ENCODE results near the gene SMARCA2. TPM values are rescaled to one million over a fixed set of nuclear protein-coding genes. Genes with fewer than 3 reads are reported as not detected.
"Not testable (repeated sequence)": the region's sequence is repeated elsewhere in the genome, so short reads cannot be mapped to it uniquely, and the experiment has no call there.

Gene SMARCA2
- total RNA-seq, 2 experiments from 2014 or later, result 207 to 224 TPM

DNA sequence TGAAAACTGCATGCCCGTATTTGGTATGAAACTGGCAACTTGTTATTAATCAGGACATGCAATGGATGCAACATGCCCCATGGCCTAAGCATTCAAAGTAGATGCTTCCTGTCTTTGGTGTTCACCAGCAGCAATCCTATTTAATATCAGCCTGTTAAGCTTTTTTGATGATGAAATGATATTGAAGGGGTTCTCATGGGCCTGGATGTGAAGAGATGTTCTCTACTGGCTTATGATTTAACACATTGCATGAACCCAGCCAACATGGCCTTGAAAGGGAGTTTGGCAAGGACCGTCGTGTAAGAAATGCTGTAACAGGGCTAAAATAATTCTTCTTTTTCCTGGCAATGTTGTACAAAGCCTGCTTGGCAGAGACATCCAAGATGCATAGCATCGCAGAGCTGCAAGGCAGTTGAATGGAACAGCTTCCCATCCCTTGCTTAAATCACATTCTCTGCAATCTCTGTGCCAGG lies 111.2 kb downstream of the SMARCA2 start:
- peaks cover 73% of the 10 kb centered on the region for H3K36me3 Mint-ChIP-seq (ENCODE audit: low read depth)
- DNase-seq, result no peak

DNA sequence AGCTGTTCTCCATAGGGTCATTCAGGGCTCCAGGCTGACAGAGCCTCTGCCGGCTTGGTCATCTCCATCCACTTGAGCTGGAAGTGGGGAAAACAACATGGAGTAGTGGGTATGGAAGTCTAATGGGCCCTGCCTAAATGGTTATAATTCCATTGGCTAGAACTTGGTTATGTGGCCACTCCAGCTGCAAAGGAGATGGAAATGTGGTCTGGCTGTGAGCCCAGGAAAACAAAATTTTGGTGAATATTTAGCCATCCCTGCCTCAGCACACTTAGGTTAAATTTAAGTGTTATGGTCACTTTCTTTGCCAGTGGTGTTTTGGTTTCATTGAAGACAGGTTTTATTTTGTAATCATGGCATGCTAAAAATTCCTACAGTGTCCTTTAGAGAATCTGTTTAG lies 112.3 kb downstream of the SMARCA2 start:
- POLR2A ChIA-PET, result interaction anchor here (2.1 kb wide), 1 partner anchor 11 kb away, joined by 6 read pairs; no protein-coding TSS in a partner anchor
- Mint-ChIP-seq H3K4me1 (peaks cover 24% of the 10 kb centered on the region), H3K36me3 (ENCODE audit: low read depth) (peaks cover 71% of the 10 kb centered on the region), H3K27ac (no peak overlapping the region), H3K27me3 (no peaks in the 10 kb centered on the region), H3K9me3 (no peaks in the 10 kb centered on the region), H3K4me3 (no peak overlapping the region)
- DNase-seq, result no peak
- CTCF ChIA-PET, result interaction anchor here (1.5 kb wide), 1 partner anchor 54 kb away, joined by 4 read pairs; no protein-coding TSS in a partner anchor

More for the DNA sequence above, 111.2 kb downstream of the SMARCA2 start:
- Mint-ChIP-seq H3K9me3 (no peaks in the 10 kb centered on the region), H3K27ac (no peak overlapping the region), H3K4me1 (peaks cover 24% of the 10 kb centered on the region), H3K27me3 (no peaks in the 10 kb centered on the region), H3K4me3 (no peak overlapping the region)
- POLR2A ChIA-PET, result no interaction called here
- CTCF ChIA-PET, result interaction anchor here (0.5 to 2.1 kb wide), 4 partner anchors 10 to 734 kb away, joined by 4 to 9 read pairs (median 4); no protein-coding TSS in a partner anchor

DNA sequence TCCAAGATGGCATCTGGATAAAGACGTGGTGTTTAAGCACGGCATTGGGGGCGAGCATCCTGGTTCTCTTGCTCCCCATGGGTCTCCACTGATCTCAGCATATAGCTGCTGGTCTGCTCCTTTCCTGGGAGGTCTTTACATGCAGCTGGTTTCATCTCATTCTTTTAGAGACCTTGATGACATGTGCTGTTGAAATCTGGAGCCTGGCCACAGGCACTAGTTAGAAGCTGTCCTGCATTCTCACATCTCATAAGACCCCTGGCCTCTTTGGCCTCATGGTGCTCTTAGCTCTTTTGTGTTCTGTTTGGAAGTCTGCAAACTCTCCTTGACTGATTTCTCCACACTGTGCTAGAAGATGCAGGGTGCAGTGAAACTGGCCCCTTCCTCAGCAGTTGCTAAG lies 113.0 kb downstream of the SMARCA2 start:
- H3K27me3 Mint-ChIP-seq, result no peaks in the 10 kb centered on the region
- no peak for DNase-seq
- H3K27ac Mint-ChIP-seq, result no peak overlapping the region
- no peaks in the 10 kb centered on the region for H3K9me3 Mint-ChIP-seq
- no peak overlapping the region for H3K4me3 Mint-ChIP-seq
- H3K36me3 Mint-ChIP-seq (ENCODE audit: low read depth), result peaks cover 64% of the 10 kb centered on the region
- H3K4me1 Mint-ChIP-seq, result peaks cover 24% of the 10 kb centered on the region
- ChIA-PET POLR2A (interaction anchor here (2.1 kb wide), 1 partner anchor 12 kb away, joined by 6 read pairs; no protein-coding TSS in a partner anchor), CTCF (no interaction called here)

DNA sequence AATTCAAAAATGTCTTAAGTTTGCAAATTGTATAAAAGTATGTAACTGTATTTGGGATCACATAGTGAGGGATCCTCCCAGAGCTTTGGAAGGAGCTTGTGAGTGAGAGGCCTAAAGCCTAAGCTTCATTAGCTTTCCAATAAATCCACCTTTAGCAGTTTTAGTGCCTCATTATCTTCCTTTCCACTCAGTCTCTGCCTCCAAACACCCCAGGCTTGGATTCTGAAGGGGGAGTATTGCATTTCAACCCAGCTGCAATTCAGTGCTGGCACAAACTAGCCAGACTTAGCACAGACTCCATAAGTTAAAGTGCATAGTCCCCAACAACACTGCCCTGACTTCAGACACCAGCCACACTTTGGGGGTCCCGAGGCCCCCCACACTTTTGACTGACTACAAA lies 113.5 kb downstream of the SMARCA2 start:
- ChIA-PET POLR2A (interaction anchor here (2.1 kb wide), 1 partner anchor 12 kb away, joined by 6 read pairs; no protein-coding TSS in a partner anchor), CTCF (no interaction called here)
- no peaks in the 10 kb centered on the region for H3K9me3 Mint-ChIP-seq
- no peak overlapping the region for H3K27ac Mint-ChIP-seq
- DNase-seq, result no peak
- peaks cover 59% of the 10 kb centered on the region for H3K36me3 Mint-ChIP-seq (ENCODE audit: low read depth)
- H3K4me1 Mint-ChIP-seq, result peaks cover 24% of the 10 kb centered on the region
- H3K27me3 Mint-ChIP-seq, result no peaks in the 10 kb centered on the region
- H3K4me3 Mint-ChIP-seq, result no peak overlapping the region

DNA sequence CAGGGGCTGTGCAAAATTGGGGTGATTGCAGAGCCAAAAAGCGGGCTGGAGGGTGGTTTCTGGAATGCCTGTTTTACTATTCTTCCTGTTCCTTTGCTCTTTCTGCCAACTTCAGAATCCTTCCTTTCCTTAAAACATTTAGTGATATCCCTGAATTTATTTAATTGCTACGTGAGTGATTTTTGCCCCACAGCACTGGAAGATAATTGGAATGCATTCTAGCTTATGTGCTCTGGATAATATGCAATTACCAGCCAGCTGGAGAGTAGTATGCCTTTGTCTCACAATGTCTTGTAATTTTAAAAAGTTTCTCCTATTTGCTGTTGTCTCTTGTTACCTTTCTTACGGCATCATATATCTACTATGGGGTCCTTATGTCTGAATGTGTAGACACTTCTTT lies 115.8 kb downstream of the SMARCA2 start:
- H3K4me1 Mint-ChIP-seq, result peaks cover 8% of the 10 kb centered on the region
- no peak overlapping the region for H3K4me3 Mint-ChIP-seq
- no peak for DNase-seq
- peaks cover 48% of the 10 kb centered on the region for H3K36me3 Mint-ChIP-seq (ENCODE audit: low read depth)
- H3K27ac Mint-ChIP-seq, result no peak overlapping the region
- no peaks in the 10 kb centered on the region for H3K27me3 Mint-ChIP-seq
- H3K9me3 Mint-ChIP-seq, result no peaks in the 10 kb centered on the region
- ChIA-PET POLR2A (interaction anchor here (0.6 kb wide), 1 partner anchor 95 kb away, joined by 3 read pairs; no protein-coding TSS in a partner anchor), CTCF (no interaction called here)

DNA sequence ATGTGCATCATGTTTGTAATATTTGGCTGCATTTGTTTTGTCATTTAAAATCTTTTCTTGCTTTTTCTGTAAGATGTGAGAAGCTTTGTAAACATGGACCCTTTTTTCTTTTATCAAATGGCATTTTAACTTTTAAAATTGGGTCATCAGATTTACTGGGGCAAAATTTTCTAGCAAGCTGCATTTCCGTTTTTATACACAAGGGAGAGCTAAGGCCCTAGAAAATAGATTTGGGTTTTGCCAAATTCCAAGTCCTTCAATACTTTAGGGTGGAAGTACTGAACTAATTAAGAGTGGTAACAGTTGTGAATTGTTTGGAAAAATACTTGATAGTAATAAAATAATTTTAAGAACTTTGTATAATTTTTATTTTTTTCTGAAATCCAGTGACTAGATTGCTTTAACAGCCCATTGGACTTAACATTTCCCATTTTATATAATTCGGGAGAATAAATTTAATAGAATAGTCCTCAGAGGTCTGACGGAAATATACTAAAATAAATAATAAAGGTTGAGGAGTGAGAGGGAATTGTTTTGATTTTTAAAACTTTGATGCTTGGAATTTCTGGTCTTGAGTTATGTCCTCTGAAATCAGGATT lies 117.4 kb downstream of the SMARCA2 start:
- Mint-ChIP-seq H3K27me3 (no peaks in the 10 kb centered on the region), H3K4me3 (no peak overlapping the region), H3K36me3 (ENCODE audit: low read depth) (peaks cover 44% of the 10 kb centered on the region), H3K9me3 (no peaks in the 10 kb centered on the region), H3K4me1 (no peaks in the 10 kb centered on the region), H3K27ac (no peak overlapping the region)
- DNase-seq, result no peak
- ChIA-PET CTCF (interaction anchor here (0.6 to 3.0 kb wide), 8 partner anchors 9 to 597 kb away, joined by 3 to 17 read pairs (median 3); no protein-coding TSS in a partner anchor), POLR2A (interaction anchor here (1.2 kb wide), 1 partner anchor 10 kb away, joined by 3 read pairs; no protein-coding TSS in a partner anchor)

DNA sequence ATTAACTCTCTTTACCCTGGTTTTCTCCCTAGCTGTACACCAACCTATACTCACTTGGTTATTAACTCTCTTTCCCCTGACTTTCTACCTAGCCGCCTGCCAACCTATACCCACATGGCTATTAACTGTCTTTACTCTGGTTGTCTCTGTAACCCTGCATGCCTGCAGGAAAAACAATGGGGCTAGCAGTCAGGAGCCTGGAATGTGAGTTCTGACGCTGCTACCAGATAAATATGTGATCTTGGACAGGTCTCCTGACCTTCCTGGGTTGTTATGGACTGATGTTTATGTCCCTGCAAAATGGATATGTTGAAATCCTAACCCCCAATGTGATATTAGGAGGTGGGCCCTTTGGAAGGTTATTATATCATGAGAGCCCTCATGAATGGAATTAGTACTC lies 119.2 kb downstream of the SMARCA2 start:
- Mint-ChIP-seq H3K27me3 (no peaks in the 10 kb centered on the region), H3K36me3 (ENCODE audit: low read depth) (peaks cover 46% of the 10 kb centered on the region), H3K4me1 (no peaks in the 10 kb centered on the region), H3K9me3 (no peaks in the 10 kb centered on the region), H3K4me3 (no peak overlapping the region), H3K27ac (no peak overlapping the region)
- ChIA-PET CTCF (interaction anchor here (1.0 to 3.0 kb wide), 2 partner anchors 19 to 47 kb away, joined by 3 to 17 read pairs; no protein-coding TSS in a partner anchor), POLR2A (no interaction called here)
- no peak for DNase-seq

DNA sequence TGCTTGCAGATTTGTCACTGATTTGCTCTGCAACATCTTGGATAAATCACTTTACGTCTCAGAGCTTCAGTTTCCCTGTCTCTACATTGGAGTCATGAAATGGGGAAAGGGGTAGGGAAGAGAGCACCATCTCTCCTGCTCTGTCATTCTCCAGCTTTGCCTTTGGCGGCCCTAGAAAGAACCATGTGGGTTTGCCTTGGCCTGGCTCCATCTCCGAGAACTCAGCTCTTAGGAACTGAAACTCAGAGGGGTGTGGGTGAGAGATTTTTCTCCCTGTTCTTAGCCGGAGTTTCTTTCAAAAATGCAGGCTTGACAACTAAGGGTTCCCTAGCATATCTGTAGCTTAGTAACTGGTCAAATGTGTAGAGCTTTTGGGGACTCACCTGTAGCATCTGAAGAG lies 123.5 kb downstream of the SMARCA2 start:
- ChIA-PET POLR2A (no interaction called here), CTCF (no interaction called here)
- H3K27me3 Mint-ChIP-seq, result no peaks in the 10 kb centered on the region
- H3K9me3 Mint-ChIP-seq, result no peaks in the 10 kb centered on the region
- DNase-seq, result no peak
- H3K36me3 Mint-ChIP-seq (ENCODE audit: low read depth), result peaks cover 66% of the 10 kb centered on the region
- no peak overlapping the region for H3K4me3 Mint-ChIP-seq
- H3K4me1 Mint-ChIP-seq, result no peaks in the 10 kb centered on the region
- H3K27ac Mint-ChIP-seq, result no peak overlapping the region

DNA sequence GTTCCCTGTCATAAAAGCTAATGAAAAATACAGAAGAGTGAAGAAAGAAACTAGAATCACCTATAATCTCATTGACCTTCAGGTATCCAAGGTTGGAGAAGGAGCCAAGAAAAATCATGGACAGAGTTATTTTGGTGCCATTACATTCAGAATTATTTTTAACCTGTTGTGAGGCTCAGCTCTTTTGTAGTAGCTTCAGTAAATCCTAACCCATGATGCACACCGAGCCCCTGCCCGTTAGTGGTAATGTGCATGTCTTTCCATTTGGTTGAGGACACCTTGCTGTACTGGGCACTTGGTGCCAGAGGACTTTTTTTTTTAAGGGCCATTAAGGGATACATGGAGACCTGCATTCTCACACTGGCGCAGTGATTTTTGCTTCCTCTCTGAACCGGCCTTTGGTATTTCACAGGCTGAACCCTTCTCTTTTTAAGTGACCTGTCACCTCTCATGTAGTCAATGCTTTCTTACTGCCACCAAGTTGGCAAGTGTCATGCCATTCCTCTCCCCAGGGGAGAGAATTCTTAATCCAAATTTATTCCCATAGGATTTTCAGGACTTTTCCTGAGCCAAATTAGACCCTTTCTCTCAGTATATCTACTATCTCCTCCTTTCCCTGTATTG lies 125.6 kb downstream of the SMARCA2 start:
- POLR2A ChIA-PET, result no interaction called here
- no peaks in the 10 kb centered on the region for H3K9me3 Mint-ChIP-seq
- peaks cover 63% of the 10 kb centered on the region for H3K36me3 Mint-ChIP-seq (ENCODE audit: low read depth)
- no peak overlapping the region for H3K27ac Mint-ChIP-seq
- H3K4me3 Mint-ChIP-seq, result no peak overlapping the region
- DNase-seq, result no peak
- H3K4me1 Mint-ChIP-seq, result no peaks in the 10 kb centered on the region
- no peaks in the 10 kb centered on the region for H3K27me3 Mint-ChIP-seq
- CTCF ChIA-PET, result no interaction called here

DNA sequence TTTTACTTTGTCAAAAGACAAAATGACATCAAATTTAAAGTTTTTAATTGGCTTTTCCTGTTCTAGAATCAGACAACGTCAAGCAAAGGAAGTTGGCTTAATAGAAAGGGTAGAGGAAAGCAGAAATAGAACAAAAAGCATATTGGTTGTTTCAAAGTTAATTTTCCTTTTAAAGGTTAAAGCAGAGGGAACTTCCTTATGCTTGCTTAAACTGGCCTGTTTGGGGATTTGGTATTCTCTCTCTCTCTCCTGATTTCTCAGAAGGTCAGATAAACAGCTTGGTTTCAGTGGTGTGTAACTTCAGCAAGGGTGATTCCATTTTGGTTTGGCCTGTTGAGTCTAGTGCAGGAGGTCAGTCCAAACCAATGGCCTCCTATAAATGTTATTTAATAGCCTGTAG lies 127.1 kb downstream of the SMARCA2 start:
- Mint-ChIP-seq H3K36me3 (ENCODE audit: low read depth) (peaks cover 60% of the 10 kb centered on the region), H3K27me3 (no peaks in the 10 kb centered on the region), H3K4me3 (no peak overlapping the region), H3K4me1 (no peaks in the 10 kb centered on the region), H3K27ac (no peak overlapping the region), H3K9me3 (no peaks in the 10 kb centered on the region)
- POLR2A ChIA-PET, result no interaction called here
- DNase-seq, result no peak
- CTCF ChIA-PET, result interaction anchor here (1.2 kb wide), 1 partner anchor 10 kb away, joined by 3 read pairs; no protein-coding TSS in a partner anchor

DNA sequence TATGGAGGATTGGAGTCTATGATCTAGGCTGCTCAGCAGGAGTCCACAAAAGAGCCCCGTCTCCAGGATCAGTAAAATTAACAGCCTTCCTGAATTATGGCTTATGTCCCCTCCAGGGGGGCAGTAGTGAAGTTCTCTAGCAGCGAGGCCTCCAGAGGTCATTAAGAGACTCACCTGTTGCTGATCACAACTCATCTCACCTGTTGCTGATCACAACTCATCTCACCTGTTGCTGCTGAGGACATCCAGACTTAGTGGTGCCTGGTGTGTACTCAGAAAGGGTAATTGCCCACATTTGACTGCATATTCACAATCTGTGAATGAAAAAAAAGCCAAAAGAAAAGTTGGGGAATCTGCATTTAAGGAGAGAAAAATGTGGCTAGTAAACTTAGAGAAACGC lies 129.5 kb downstream of the SMARCA2 start:
- Mint-ChIP-seq H3K4me3 (no peak overlapping the region), H3K4me1 (no peaks in the 10 kb centered on the region), H3K9me3 (peaks cover 4% of the 10 kb centered on the region), H3K36me3 (ENCODE audit: low read depth) (peaks cover 61% of the 10 kb centered on the region), H3K27ac (no peak overlapping the region), H3K27me3 (no peaks in the 10 kb centered on the region)
- CTCF ChIA-PET, result no interaction called here
- POLR2A ChIA-PET, result no interaction called here
- no peak for DNase-seq

DNA sequence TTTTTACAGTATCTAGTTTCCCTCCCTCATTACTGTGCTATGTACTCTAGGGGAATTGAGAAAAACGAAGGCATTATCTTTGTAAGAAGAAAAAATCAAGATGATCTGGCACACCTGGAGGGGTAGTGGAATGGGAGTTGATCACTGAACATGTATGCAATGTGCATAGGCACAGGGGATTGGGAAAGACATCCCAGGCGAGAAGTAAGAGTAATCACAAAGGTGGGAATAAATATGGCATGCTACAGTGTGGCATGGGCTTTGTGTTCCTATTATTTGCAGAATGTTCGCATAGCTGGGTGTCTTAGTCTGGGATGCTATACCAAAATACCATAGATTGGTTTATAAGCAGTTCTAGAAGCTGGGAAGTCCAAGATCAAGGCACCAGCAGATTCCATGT lies 130.6 kb downstream of the SMARCA2 start:
- DNase-seq, result no peak
- ChIA-PET POLR2A (no interaction called here), CTCF (no interaction called here)
- Mint-ChIP-seq H3K36me3 (ENCODE audit: low read depth) (peaks cover 63% of the 10 kb centered on the region), H3K27me3 (no peaks in the 10 kb centered on the region), H3K27ac (no peak overlapping the region), H3K9me3 (peaks cover 4% of the 10 kb centered on the region), H3K4me3 (no peak overlapping the region), H3K4me1 (no peaks in the 10 kb centered on the region)

DNA sequence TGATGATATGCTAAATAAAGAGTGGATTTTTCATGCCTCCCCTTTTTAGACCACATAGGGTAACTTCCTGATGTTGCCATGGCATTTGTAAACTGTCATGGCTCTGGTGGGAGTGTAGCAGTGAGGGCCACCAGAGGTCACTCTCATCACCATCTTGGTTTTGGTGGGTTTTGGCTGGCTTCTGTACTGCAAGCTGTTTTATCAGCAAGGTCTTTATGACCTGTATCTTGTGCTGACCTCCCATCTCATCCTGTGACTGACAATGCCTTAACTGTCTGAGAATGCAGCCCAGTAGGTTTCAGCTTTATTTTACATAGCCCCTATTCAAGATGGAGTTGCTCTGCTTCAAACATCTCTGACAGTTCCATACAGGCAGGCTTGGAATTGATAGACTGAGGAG lies 131.6 kb downstream of the SMARCA2 start:
- H3K27ac Mint-ChIP-seq, H3K4me1 Mint-ChIP-seq, H3K4me3 Mint-ChIP-seq, H3K27me3 Mint-ChIP-seq, H3K9me3 Mint-ChIP-seq, POLR2A ChIA-PET, DNase-seq: not testable (repeated sequence)
- CTCF ChIA-PET, result interaction anchor here (0.7 kb wide), 2 partner anchors 14 to 25 kb away, joined by 3 to 4 read pairs; no protein-coding TSS in a partner anchor
- H3K36me3 Mint-ChIP-seq (ENCODE audit: low read depth), result peaks cover 63% of the 10 kb centered on the region
